Stimulated activated CD4-positive, alpha-beta T cell treated with anti-CD3 and anti-CD28 coated beads, Interleukin-12 subunit alpha, Interleukin-12 subunit beta, amount 100 ng/mL, for 4 hours (primary cell): ENCODE data around the gene LMAN1L.

Experiments
- DNase-seq: peaks from one replicate; pipeline ENCODE4 v3.0.0-alpha.2; 2020

Gene LMAN1L

DNA sequence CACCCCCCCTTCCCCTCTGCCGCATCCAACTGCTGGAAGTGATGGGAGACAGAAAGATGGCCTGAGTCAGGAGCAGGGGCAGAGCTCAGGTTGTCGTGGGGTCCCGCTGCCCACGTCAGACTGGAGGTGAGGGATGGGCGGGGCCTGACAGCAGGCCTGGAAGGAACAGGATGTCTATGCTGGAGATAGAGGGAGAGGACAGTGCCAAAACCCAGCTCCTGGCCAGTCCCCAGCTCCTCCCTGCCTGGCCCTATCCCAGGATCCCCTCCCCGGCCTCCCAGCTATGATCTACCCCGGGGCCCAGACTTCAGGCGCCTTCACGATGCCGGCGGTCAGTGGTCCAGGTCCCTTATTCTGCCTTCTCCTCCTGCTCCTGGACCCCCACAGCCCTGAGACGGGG, at the start of gene LMAN1L:
TSS of gene LMAN1L (plus strand) at position 303 of the 400 bp plus-strand sequence. CDS start at position 323, 20 bp downstream.
- DNase-seq = no peak

DNA sequence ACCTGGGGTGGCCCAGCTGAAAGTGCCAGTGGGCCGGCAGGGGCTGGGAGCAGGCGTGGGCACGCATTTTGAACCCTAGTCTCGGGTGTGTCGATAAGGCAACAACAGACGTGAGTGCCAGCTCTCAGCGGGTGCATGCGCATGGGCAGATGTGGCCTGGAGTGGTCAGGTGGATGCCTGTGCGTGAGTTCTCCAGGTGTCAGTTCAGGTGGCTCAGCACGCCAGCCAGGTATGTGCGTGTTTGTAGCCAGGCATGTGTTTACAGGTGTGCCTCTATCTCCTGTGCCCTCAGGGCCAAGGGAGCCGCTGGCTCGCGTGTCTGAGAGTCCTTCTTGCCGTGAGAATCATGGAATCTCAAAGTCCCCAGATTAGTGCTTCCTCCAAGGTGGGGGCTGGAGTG, 49.2 kb upstream of the LMAN1L start:
- no peak for DNase-seq

DNA sequence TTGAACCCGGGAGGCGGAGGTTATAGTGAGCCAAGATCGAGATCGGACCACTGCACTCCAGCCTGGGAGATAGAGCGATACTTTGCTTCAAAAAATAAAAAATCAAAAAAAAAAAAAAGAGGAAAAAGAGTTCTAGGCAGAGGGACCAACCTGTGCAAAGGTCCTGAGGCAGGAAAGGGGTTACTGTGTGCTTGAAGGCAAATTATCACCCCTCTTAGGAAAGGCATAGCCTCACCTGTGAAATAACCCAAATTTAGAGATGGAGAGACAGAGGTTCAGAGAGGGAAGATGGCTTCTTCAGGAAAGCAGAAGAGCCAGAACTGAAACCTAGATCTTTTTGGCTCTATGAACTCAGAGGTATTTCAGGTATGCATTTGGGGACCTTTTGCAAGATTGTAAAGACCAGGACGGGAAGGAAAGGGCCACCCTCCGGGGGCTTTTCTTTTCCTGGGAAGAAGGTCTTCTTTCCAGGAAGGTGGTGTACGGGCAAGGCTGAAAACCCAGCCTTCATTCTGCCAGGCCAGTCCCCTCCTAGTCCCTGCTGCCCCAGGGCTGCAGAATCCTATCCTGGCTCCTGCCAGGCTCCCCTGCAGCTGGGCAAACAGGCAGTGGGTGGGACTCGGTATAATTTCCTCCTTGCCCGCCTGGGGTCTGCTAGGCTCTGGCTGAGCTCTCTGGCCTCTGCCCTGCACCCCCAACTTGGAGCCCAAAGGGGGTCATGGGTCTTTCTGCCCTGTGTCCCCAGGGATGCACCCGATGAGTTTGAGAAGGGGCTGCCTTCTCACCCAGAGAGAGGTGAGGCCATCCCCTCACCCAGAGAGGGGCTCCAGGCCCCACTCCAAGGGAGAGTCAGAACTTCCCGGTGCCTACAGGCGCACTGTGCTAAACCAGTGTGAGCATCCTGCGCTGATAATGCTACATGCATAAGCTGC, 45.2 kb upstream of the LMAN1L start:
- no peak for DNase-seq

DNA sequence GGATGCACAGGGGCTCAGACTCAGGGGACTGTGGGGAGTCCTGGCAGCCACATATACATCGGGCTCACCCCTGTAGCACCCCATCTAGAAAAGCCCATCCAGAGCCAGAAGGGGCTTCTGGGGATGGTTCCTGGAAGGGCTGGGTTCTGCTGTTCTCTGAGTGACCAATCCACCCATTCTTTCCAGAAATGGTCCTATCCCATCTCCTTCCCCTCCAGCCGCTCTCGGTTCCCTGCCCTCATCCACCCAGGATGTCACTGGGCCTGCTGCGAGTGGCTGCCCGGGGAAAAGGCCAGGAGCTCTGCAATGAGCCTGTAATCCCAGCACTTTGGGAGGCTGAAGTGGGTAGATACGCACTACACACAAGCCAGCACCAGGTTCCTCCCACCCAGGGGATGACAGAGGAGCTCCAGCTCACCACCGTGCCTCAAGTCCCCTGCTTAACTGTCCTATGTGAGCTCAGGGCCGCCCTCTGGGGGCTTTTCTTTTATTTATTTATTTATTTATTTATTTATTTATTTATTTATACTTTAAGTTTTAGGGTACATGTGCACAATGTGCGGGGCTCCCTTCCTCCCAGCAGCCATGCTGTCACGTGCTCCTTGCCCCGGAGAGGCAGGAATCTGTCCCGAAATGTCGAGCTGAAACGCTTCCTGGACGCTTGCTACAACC, 44.4 kb upstream of the LMAN1L start:
- no peak for DNase-seq

DNA sequence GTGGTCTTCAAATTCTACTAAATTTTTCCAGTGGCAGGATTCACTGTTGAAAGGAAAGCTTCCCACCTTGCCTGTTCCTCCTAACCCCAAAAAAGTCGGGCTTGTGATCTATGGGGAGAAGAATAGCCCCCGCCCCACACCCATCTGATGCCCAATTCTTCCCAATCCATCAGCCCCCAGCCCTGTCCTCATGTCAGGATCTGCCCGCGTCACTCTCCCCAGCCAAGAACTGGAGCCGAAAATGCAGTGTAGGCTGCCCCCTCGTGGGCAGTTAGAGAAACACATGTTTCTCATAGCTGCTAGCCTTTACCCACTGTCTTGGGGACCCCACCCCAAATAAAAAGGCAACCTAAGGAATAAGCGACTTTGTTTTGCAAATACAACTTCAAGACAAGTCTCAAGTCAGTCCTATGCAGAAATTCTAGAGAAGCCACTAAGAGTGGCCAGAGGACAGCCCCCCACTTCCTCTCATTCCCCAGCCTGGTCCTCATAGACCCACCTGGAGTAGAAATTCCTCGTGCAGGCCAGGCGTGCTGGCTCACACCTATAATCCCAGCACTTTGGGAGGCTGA, 43.8 kb upstream of the LMAN1L start:
- no peak for DNase-seq

DNA sequence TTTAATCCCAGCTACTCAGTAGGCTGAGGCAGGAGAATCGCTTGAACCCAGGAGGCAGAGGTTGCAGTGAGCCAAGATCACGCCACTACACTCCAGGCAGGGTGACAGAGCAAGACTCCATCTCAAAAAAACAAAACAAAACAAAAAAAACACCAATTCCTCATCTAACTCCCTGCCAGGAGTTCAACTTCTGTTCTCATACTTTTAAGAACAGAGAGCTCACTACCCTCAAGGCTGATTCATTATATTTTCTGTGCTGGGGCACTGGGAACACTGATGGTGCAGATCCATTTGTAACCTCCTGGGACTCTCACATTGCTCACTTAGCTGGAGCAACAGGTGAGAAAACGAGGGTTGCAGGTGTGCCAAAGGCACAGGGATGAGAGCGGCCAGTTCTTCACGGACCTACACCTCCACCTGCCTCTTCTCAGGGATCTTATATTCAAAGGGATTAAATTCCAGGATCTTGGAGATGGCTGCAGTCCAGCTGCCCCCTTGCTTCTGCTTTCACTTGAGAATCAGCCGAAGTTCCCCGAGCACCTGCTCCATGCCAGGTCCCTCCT, 43.1 kb upstream of the LMAN1L start:
- no peak for DNase-seq

DNA sequence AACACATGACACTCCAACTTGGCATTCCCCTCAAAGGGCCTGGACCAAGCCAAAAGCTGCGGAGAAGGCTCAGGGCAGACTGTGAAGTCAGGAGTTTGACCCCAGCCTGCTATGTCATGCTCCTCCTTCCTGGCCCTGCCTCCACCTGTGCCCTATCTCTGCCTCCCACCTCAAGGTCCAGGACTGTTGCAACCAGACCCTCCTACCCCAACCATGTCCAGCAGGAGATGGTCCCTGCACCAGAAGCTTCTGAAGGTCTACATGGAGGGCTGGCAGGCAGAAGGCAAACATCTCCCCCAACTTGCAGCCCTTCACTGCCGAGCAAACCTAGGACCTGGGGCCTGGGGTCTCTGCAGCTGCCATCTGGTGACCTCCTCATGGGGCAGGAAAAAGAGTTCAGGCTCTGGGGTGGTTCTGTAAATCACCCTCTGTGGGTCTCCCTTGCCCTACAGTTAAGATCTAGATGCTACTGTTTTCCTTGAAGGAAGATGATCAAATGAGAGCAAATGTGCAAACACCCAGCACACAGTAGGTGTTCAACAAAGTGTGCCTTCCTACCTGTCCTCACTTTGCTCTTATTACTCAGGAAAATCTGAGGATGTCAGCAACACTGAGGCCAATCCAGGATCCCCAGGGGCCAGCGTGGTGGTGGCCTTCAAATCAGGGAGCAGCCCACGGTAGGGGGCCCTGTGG, 42.3 kb upstream of the LMAN1L start:
- no peak for DNase-seq

DNA sequence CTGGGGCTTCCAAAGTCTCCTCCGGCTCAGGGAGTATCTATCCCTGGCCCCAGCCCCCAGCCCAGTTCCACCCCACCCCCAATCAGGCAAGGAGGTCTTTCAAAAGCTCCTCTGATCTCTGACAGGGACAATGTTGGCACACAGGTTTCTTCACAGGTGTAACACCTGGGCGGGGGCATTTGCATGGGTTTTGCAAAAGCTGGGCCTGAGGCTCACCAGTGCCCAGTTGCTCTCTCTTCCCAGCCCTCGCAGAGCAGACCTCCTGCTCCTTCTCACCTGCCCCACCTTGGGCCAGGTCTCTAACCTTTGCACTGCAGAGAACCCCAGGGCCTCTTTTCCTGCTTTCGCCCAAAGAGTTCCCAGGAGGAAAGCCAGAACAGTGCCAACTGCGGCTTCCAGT, 39.3 kb upstream of the LMAN1L start:
- no peak for DNase-seq

DNA sequence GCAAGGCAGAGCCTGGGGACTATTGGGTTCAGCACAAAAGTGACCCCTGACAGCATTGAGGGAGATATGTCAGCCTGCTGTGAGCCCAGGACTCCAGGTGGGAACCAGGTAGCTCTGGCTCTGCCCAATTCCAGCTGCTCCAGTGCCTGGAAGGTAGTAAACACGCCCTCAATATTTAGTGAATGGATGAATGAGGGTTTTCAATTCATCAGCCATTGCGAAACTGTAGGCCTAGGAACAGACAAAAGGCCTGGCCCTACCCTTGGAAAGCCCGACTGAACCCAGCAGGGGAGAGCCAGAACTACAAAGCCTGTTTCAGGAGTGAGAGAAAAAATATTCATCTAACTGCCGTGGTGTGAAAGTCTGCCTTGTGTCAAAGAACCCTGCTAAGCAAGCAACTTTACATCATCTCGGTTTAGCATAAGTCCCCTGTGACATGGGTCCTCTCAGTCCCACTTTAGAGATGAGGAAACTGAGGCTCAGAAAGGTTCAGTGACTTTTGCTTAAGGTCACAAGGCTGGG, 38.8 kb upstream of the LMAN1L start:
- DNase-seq = no peak

DNA sequence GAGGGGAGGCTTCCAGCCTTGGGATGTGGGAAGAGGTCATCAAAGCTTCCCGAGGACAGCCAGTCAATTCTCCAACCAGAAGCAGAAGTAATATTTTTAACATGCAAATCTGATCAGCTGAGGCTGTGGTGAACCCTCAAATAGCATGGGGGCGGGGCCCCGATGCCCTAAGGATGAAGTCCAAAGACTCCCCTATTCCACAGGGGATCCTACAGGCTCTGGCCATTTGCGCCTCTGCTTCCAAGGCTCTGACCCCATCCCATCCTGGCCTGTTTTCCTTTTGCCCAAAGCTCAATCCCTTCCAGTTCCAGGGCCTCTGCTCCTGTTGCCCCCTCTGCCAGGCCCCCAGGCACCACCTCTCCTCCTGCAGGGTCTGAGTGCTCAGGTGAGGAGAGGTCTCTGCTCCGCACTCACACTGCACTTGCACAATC, 37.5 kb upstream of the LMAN1L start:
- DNase-seq = no peak

DNA sequence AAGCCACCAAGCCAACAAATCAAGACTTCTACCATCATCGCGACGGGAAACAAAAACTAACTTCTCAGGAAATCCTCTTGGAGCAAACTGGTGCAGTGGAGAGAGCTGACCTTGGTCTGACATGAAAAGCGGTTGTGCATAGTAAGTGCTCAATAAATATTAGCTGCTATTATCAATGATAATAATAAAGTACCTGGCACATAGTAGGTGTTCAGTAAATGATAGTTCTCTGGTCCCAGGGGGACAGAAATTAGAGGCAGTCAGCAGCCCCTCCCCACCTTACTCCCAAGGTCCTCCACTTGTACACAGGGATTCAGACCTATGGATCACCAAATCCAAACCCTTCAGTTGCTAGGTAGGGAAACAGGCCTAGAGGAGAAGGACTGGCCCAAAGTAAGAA, 36.7 kb upstream of the LMAN1L start:
- DNase-seq = no peak

DNA sequence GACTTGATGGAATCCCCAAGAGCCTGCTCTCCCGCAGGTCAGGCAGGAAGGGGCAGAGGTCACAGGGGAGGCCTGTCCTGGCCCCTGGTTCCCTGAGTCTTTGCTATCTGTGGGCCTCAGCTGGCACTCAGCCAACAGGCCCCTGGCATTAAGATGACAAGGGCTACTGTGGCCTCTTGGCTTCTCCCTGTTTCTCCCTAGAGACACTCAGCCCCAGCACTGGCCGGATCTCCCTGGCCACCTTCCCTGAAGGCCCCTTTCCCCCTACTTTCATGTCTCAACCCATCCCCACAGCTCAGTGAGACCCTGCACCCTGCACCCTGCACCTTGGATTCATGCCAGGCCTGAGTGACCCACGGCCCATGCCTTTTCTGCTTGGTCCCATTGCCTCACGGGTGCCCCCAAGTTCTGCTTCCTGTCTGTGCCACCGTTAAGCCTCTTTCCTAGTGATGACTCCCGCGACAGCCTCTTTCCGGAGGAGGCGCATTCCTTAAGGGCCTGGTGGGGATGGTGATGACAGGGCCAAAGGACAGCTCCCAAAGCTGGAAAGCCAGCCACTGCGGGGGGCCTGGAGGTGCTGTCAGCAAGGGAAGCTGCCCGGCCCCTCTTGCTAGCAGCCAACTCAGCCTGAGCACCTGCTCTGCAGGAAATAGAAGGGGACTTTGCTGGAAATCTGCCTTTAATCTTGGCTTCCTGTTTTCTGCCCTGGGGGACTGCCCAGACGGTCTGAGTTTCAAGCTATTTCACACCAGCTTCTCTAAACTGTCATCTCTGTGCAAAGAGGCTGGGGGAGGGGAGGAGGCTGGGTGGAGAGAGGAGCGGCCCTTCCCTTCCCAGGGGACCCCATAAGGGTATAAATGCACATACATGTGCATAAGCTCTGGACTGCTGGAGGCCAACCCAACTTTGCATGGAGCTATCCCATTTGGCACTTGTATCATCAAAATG, 35.5 kb upstream of the LMAN1L start:
- DNase-seq = no peak

DNA sequence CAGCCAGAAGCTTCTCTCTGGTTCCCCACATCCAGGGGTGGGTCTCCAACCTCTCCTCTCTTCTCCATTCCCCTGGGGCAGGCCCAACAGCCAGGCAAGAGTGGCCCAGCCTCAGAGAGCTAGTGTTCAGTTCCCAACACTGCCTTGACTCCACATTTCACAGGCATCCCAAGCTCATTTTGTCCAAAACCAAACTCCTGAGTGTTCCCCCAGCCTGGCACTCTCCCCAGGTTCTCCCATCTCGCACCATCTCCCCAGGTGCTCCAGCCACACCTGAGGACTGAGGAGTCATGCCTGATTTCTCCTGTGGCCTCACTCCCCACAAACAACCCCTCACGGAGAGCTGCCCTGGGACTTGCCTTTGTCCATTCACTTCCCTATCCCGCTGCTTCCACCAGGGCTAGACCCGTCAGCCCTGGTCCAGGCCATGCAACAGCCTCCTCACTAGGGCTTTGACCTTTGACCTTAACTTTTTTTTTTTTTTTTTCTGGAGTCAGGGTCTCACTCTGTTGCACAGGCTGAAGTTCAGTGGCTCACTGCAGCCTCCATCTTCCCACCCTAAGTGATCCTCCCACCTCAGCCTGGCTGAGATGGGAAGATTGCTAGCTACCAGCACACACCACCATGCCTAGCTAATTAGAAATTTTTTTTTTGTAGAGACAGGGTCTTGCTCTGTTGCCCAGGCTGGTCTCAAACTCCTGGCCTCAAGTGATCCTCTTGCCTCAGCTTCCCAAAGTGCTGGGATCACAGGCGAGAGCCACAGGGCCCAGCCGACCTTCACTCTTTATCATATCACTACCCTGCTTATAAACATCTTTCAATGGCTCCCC, 34.7 kb upstream of the LMAN1L start:
- no peak for DNase-seq

DNA sequence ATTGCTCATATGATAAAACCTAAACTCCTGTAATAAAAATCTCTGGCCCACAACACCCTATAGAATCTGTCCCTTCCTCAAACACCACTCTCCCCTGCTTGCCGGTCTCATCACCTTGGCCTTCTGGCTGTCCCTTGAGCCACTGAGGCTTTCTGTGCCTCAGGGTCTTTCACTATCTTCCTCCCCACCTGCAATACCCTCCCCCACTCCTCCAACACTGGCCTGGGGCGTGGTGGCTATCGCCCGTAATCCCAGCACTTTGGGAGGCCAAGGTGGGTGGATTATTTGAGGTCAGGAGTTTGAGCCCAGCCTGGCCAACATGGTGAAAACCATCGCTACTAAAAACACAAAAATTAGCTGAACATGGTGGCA, 34.0 kb upstream of the LMAN1L start:
- DNase-seq = no peak

DNA sequence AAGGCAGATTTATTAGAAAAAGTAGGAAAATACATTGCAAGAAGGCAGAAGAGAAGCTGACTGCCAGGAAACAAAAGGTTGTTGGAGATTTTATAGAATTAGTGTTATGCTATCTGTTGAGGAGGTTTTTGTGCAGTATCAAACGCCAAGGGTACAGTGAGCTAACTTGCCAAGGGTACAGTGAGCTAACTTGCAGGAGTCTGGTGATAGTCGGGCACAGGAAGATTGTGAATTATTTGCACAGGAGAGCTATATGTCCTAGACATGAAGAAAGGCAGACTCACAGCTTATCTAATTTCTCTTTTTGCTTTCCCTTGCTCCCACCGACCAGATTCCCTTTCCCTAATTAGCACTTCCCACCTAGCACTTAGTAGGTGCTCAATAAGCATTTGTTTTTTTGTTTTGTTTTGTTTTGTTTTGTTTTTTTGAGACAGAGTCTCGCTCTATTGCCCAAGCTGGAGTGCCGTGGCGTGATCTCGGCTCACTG, 33.4 kb upstream of the LMAN1L start:
- no peak for DNase-seq

DNA sequence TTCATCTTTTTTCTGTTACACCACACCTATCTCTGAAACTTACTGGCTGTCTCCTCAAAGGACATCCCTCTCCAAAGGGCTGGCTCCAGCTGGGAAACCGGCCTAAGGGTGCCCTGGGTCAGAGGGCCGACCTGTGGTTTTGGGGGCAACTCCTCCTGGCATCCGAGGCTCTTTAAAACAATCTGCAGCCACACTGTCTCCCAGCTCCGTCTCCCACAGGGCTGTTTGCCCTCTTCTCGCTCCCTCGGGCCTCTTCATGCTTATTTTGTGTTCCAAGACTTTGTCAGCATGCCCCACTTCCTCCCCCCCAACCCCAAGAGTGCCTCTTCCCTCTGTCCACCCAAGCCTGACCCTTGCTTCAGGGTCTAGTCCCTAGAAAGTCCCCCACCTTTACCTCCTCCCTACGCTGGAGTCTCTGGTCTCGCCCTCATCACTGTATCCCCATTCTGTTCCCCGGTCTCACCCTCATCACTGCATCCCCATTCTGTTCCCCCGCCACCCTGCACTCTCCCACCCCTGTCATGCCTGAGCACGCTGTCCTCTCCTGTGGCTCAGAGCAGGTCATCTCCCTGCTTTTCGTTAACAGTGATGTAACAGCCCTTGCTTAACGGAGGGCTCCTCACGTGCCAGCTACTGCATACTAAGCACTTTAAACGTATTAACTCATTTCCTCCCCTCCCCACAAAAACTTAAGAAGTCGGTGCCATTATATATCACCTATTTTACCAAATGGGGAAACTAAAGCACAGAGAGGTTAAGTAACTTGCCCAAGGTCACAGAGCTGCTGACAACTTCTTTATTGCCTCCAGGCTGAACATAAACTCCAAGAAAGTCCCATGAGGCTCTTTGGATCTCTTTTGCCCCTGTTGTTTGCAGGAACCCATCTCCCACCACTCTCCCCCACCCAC, 31.9 kb upstream of the LMAN1L start:
- DNase-seq = no peak

DNA sequence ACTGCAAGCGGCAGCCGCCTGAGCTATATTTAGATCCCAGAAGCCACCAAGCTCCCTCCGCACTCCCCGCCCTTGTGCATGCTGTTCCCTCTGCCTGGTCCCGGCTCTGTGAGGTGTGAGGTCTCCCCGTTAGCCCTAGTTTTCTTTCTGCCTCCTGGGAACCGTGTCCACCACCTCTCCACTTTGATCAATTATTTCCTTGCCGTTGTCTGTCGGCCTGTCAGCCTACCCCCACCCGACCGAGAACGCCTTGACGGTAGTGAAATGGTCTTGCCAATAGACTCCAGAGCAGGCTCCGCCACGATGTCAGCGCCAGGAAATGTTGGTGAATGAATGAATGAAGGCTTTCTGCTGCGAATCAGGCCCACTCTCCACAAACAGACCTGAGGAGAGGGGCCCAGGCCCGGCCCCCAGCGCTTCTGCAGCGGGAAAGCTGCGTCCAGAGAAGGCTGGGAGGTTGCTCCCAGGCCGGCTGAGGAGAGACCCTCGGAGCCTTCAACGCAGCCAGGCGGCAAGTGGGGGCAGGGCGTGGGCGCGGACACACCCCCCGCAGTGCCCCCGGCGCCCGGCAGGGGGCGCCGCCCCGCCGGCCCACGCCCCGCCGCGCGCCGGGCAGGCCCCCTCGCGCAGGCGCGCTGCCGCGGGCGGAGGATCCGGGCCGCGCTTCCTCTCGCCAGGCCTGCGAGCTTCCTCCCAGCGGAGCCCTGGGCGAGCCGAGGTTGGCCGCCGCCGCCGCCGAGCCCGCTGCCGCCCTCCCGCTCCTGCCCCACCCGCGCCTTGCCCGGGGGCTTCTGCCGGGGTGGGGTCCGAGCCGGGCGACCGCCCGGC, 31.0 kb upstream of the LMAN1L start, which contains the start of gene CSK:
TSS of gene CSK (plus strand) at position 650 of the 828 bp plus-strand sequence. CDS start 16,218 bp downstream, outside the sequence.
- peak; percentile 75 for DNase-seq
